CD4-positive, alpha-beta memory T cell (primary cell): ENCODE results near the gene UNC13C. TPM values are rescaled to one million over a fixed set of nuclear protein-coding genes. Genes with fewer than 3 reads are reported as not detected.

ENCODE experiments used
- CTCF ChIA-PET: fragments of 350-600 bp; sonication (Branson Sonifier 250); formaldehyde crosslinking; loops from one replicate; lab custom pipeline; 2021; ENCODE audit warnings: inconsistent platforms; ENCODE audit not compliant: partially characterized antibody; lab: Charles Lee
- POLR2A ChIA-PET: fragments of 350-600 bp; sonication (Branson Sonifier 250); formaldehyde crosslinking; loops from one replicate; lab custom pipeline; 2021; ENCODE audit not compliant: partially characterized antibody; lab: Charles Lee
- DNase-seq, 5 donors: peaks; one replicate each; pipeline versions ENCODE4 v3.0.0 to v3.0.0-alpha.2; 2020 to 2022; ENCODE audit warnings: mixed read lengths in 1 of 5
- H3K27ac ChIP-seq: one replicate; pipeline ENCODE4 v1.7.0; 2013; ENCODE audit warnings: low read depth, low read length
- H3K27me3 ChIP-seq: 2 replicates; pipeline ENCODE4 v1.7.0; 2013; ENCODE audit warnings: mild to moderate bottlenecking, low read length, moderate library complexity; ENCODE audit not compliant: insufficient read depth
- H3K36me3 ChIP-seq: 2 replicates; pipeline ENCODE4 v1.7.0; 2013; ENCODE audit warnings: mild to moderate bottlenecking, low read length, moderate library complexity; ENCODE audit not compliant: insufficient read depth
- H3K4me1 ChIP-seq: 2 replicates; pipeline ENCODE4 v1.7.0; 2013; ENCODE audit warnings: mild to moderate bottlenecking, low read length, moderate library complexity; ENCODE audit not compliant: insufficient read depth
- H3K4me3 ChIP-seq, 2 donors: one replicate each; pipeline ENCODE4 v1.7.0; 2013; ENCODE audit warnings: low read length in 2 of 2, mild to moderate bottlenecking in 1 of 2
- H3K9me3 ChIP-seq, 2 donors: one replicate each; pipeline ENCODE4 v1.7.0; 2013; ENCODE audit warnings: low read length in 2 of 2, control low read depth in 1 of 2; ENCODE audit not compliant: control insufficient read depth in 1 of 2
- H3K27ac Mint-ChIP-seq, 7 donors: one replicate each; pipeline ENCODE4 v1.8.0; 2020 to 2021; ENCODE audit warnings: mixed read lengths in 7 of 7, mild to moderate bottlenecking in 6 of 7, inconsistent platforms in 3 of 7, moderate library complexity in 3 of 7
- H3K27me3 Mint-ChIP-seq, 2 donors: one replicate each; pipeline ENCODE4 v1.8.0; 2020 to 2021; ENCODE audit warnings: mixed read lengths in 2 of 2
- H3K36me3 Mint-ChIP-seq, 2 donors: one replicate each; pipeline ENCODE4 v1.8.0; 2020 to 2021; ENCODE audit warnings: mixed read lengths in 2 of 2, inconsistent platforms in 1 of 2, mild to moderate bottlenecking in 1 of 2
- H3K4me1 Mint-ChIP-seq, 4 donors: one replicate each; pipeline ENCODE4 v1.8.0; 2020 to 2021; ENCODE audit warnings: mixed read lengths in 4 of 4, mild to moderate bottlenecking in 1 of 4
- H3K4me3 Mint-ChIP-seq, 8 donors: one replicate each; pipeline ENCODE4 v1.8.0; 2020 to 2021; ENCODE audit warnings: mixed read lengths in 8 of 8, mild to moderate bottlenecking in 7 of 8, moderate library complexity in 6 of 8, inconsistent platforms in 3 of 8
- H3K9me3 Mint-ChIP-seq, 8 donors: one replicate each; pipeline ENCODE4 v1.8.0; 2020 to 2021; ENCODE audit warnings: mixed read lengths in 8 of 8, mild to moderate bottlenecking in 5 of 8, inconsistent platforms in 3 of 8, moderate library complexity in 1 of 8
- intact Hi-C: fragments of 100-400 bp; cut with micrococcal nuclease; formaldehyde crosslinking; loops from one replicate; pipeline ENCODE4 v1.15.1; 2023
- polyA plus RNA-seq, 2 donors: library from polyadenylated mRNA; unstranded; fragments of 300-500 nt; fragmentation: Illumina TruSeq; gene quantifications; one replicate each; pipeline ENCODE4 v1.2.3, GENCODE V29; 2021
- total RNA-seq, 2 experiments: library from RNA; stranded (reverse); gene quantifications; one replicate each; pipeline ENCODE4 v1.2.3, GENCODE V29; 2021

The UNC13C gene
- total and polyA plus RNA-seq, 4 experiments from 2014 or later = not detected

DNA sequence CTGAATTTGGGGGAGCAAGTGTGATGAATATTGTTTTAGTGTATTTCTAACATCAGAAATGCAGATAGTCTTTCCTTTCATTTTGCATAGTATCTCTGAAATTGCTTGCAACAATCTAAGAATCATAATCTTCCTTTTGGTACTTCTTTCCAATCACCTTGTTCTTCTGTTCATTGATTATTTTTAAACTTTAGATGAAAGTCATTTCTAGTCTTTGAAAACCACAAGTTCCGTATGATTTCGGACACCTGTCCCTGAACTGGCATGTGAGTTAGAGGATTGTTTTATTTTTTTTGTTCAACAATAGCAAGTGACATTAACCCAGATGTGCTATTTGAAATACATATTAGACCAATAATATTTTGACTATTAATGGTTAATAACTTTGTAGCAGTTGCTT, 329.7 kb downstream of the UNC13C start:
- ChIA-PET POLR2A (no interaction called here), CTCF (no interaction called here)
- no peak overlapping the region for H3K4me3 ChIP-seq
- H3K36me3 Mint-ChIP-seq = no peaks in the 10 kb centered on the region
- H3K27ac ChIP-seq = no peak overlapping the region
- no peaks in the 10 kb centered on the region for H3K4me1 Mint-ChIP-seq
- no peak overlapping the region for H3K27ac Mint-ChIP-seq
- H3K36me3 ChIP-seq = no peaks in the 10 kb centered on the region
- no peaks in the 10 kb centered on the region for H3K27me3 Mint-ChIP-seq
- no peaks in the 10 kb centered on the region for H3K4me1 ChIP-seq
- intact Hi-C loops = no loop called here
- H3K9me3 ChIP-seq = no peaks in the 10 kb centered on the region
- peaks cover 0 to 5% (median under 1%) of the 10 kb centered on the region in 8 donors for H3K9me3 Mint-ChIP-seq
- DNase-seq = no peak
- no peak overlapping the region for H3K4me3 Mint-ChIP-seq
- H3K27me3 ChIP-seq = no peaks in the 10 kb centered on the region

DNA sequence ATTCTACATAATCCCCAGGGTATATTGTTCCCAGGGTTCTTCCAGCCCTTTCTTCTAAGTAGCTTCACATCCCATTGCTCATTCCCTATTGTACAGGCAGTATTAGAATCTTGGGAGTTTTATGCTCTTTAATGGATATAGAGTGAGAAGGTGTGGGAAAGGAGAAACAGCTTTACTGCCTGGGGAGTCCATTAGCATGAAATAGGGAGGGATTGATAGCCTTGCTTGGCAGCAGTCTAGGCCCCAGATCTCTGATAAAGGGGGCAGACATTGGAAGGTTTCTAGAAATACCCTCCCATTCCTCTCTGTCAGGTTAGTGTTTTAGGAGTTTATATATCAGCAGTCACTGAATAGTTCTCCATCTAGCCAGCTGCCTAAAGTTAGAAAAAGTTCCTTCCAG, 334.3 kb downstream of the UNC13C start:
- H3K27ac ChIP-seq = no peak overlapping the region
- H3K4me3 ChIP-seq = no peak overlapping the region
- CTCF ChIA-PET = no interaction called here
- no peak for DNase-seq
- H3K9me3 ChIP-seq = no peaks in the 10 kb centered on the region
- no peaks in the 10 kb centered on the region for H3K4me1 Mint-ChIP-seq
- H3K4me1 ChIP-seq = no peaks in the 10 kb centered on the region
- H3K36me3 Mint-ChIP-seq = no peaks in the 10 kb centered on the region
- H3K9me3 Mint-ChIP-seq = peaks cover 0 to 9% (median 2%) of the 10 kb centered on the region in 8 donors
- H3K27ac Mint-ChIP-seq = no peak overlapping the region
- H3K4me3 Mint-ChIP-seq = no peak overlapping the region
- intact Hi-C loops = no loop called here
- H3K36me3 ChIP-seq = no peaks in the 10 kb centered on the region
- H3K27me3 Mint-ChIP-seq = no peaks in the 10 kb centered on the region
- H3K27me3 ChIP-seq = no peaks in the 10 kb centered on the region
- POLR2A ChIA-PET = no interaction called here

DNA sequence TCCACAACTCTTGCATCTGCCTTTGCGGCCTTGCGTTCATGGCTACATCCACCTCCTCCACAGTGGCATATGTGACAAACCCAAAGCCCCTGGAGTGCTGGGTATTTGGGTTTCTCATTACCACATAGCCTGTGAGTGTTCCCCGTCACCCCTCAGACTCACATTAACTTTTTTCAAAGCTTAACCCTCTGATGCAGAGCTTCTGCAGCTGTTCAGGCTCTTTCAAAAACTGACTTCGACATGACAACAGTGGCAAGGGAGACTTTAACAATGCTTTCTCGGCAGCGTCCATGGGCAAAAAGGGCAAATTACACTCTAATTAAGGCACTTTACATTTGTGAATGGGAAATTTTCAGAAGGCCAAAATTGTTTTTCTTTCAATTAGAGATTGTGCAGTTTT, 343.2 kb downstream of the UNC13C start:
- no peaks in the 10 kb centered on the region for H3K4me1 ChIP-seq
- H3K4me3 ChIP-seq = no peak overlapping the region
- no peak for DNase-seq
- ChIA-PET CTCF (no interaction called here), POLR2A (no interaction called here)
- no peaks in the 10 kb centered on the region for H3K27me3 ChIP-seq
- H3K27ac Mint-ChIP-seq = no peak overlapping the region
- no peak overlapping the region for H3K4me3 Mint-ChIP-seq
- no peak overlapping the region for H3K27ac ChIP-seq
- intact Hi-C loops = no loop called here
- no peaks in the 10 kb centered on the region for H3K36me3 ChIP-seq
- peaks cover 0 to 2% of the 10 kb centered on the region in 2 donors for H3K27me3 Mint-ChIP-seq
- H3K9me3 ChIP-seq = no peaks in the 10 kb centered on the region
- no peaks in the 10 kb centered on the region for H3K4me1 Mint-ChIP-seq
- H3K36me3 Mint-ChIP-seq = no peaks in the 10 kb centered on the region
- H3K9me3 Mint-ChIP-seq = peaks cover 0 to 4% (median under 1%) of the 10 kb centered on the region in 8 donors

DNA sequence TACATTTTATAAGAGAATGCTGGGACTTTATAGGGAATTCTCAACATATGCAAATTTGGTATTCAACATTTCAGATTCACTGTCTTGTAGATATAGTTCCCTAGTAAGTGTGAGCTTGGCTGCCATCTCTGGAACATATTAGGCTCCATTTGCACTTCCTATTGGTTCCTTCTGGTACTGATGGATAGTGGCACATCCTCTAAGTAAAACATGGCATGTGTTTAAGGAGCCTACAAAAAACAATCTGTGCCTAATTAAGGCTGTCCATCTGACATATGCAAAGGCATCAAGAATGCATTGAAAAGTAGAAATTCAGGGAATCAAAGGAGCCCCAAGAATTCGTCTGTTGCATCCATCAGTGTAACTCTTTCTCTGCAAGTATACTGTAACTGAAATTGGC, 344.1 kb downstream of the UNC13C start:
- H3K9me3 Mint-ChIP-seq = peaks cover 0 to 4% (median under 1%) of the 10 kb centered on the region in 8 donors
- Histone ChIP-seq H3K4me3 (no peak overlapping the region), H3K36me3 (no peaks in the 10 kb centered on the region), H3K27me3 (no peaks in the 10 kb centered on the region), H3K27ac (no peak overlapping the region), H3K4me1 (no peaks in the 10 kb centered on the region), H3K9me3 (no peaks in the 10 kb centered on the region)
- no peaks in the 10 kb centered on the region for H3K4me1 Mint-ChIP-seq
- intact Hi-C loops = no loop called here
- ChIA-PET POLR2A (no interaction called here), CTCF (no interaction called here)
- no peaks in the 10 kb centered on the region for H3K36me3 Mint-ChIP-seq
- H3K27me3 Mint-ChIP-seq = peaks cover 0 to 2% of the 10 kb centered on the region in 2 donors
- no peak overlapping the region for H3K4me3 Mint-ChIP-seq
- no peak overlapping the region for H3K27ac Mint-ChIP-seq
- no peak for DNase-seq

DNA sequence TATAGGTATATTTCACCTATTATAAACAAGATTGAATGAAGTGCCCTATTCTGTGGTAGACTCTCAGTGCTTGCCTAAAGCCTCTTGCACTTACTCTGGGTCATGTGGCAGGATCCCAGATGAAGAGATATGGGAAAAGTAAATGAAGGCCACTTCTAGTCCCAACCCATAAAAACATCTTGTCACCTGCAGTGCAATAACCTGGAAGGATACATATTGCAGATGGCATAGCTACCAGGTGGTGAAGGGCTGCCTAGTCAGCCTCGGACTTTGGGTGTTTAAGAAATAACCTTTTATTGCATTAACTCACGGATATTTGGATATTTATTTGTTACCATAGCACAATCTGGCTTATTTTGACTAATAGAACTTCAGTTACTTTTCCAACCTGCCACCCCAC, 367.1 kb downstream of the UNC13C start:
- H3K4me1 ChIP-seq = no peaks in the 10 kb centered on the region
- H3K4me1 Mint-ChIP-seq = no peaks in the 10 kb centered on the region
- no peak overlapping the region for H3K4me3 ChIP-seq
- ChIA-PET CTCF (no interaction called here), POLR2A (no interaction called here)
- H3K27ac Mint-ChIP-seq = no peak overlapping the region
- no peaks in the 10 kb centered on the region for H3K36me3 Mint-ChIP-seq
- no peak overlapping the region for H3K4me3 Mint-ChIP-seq
- no peaks in the 10 kb centered on the region for H3K9me3 ChIP-seq
- H3K27me3 Mint-ChIP-seq = no peaks in the 10 kb centered on the region
- H3K27ac ChIP-seq = no peak overlapping the region
- peaks cover 0 to 8% (median 4%) of the 10 kb centered on the region in 8 donors for H3K9me3 Mint-ChIP-seq
- H3K27me3 ChIP-seq = no peaks in the 10 kb centered on the region
- no peak for DNase-seq
- no peaks in the 10 kb centered on the region for H3K36me3 ChIP-seq
- intact Hi-C loops = no loop called here

DNA sequence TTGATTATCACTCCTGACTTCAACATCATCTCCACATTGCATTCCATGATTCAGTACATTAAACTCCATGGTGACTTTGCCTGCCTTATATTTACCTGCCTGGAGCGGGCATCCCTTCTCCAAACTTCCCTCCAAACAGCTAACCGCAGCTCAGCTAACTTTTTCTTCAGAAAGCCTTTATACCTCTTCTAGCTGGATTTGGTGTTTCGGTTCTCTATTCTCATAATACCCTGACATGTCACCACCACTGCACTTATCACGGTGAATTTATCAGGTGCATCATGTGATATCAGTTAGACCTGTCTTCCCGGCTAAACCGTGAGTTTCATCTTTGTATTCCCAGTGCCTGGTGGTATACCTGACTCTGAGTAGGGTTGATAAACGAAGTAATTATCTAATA, 367.6 kb downstream of the UNC13C start:
- Mint-ChIP-seq H3K4me3 (no peak overlapping the region), H3K27ac (no peak overlapping the region), H3K36me3 (no peaks in the 10 kb centered on the region), H3K27me3 (no peaks in the 10 kb centered on the region), H3K9me3 (peaks cover 0 to 8% (median 4%) of the 10 kb centered on the region in 8 donors), H3K4me1 (no peaks in the 10 kb centered on the region)
- CTCF ChIA-PET = no interaction called here
- intact Hi-C loops = no loop called here
- no peaks in the 10 kb centered on the region for H3K9me3 ChIP-seq
- DNase-seq = no peak
- H3K27ac ChIP-seq = no peak overlapping the region
- no peaks in the 10 kb centered on the region for H3K36me3 ChIP-seq
- H3K4me1 ChIP-seq = no peaks in the 10 kb centered on the region
- H3K4me3 ChIP-seq = no peak overlapping the region
- POLR2A ChIA-PET = no interaction called here
- no peaks in the 10 kb centered on the region for H3K27me3 ChIP-seq

DNA sequence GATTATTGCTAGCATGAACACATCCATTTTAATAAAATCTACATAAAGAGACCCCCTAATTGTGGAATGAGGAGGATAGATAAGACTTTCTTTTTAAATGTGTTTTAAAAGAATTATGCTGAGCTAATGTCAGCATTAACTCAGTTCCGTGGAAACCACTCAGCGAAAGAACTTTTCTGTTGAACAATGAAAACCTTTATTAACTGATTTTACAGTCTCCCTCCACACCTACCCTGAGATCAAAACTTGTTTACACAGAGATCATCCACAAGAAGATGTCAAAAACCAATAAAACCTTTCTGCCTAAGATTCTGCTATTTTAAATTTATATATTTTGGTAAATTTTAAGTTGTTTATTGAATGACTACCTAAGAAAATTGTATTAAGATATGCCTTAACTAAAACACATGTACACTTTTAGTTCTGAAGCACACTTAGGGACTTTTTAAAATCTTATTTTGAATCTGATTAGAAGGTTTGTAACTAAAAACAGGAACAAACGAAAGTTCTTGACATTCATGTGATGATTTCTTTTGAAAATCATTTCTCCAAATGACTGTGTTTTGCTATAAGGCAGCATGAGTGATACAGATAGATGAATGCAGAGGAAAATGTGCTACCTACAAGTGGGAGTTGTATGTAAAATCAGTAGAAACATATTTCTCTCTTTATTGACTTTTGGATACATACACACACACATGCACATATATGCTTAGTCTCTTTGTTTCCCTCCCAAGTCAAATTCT, 369.0 kb downstream of the UNC13C start:
- Histone ChIP-seq H3K27me3 (no peaks in the 10 kb centered on the region), H3K4me1 (no peaks in the 10 kb centered on the region), H3K9me3 (no peaks in the 10 kb centered on the region), H3K4me3 (no peak overlapping the region), H3K27ac (no peak overlapping the region), H3K36me3 (no peaks in the 10 kb centered on the region)
- Mint-ChIP-seq H3K27me3 (no peaks in the 10 kb centered on the region), H3K27ac (no peak overlapping the region), H3K4me1 (no peaks in the 10 kb centered on the region), H3K9me3 (peaks cover 0 to 8% (median 4%) of the 10 kb centered on the region in 8 donors), H3K36me3 (no peaks in the 10 kb centered on the region), H3K4me3 (no peak overlapping the region)
- ChIA-PET CTCF (no interaction called here), POLR2A (no interaction called here)
- intact Hi-C loops = no loop called here
- DNase-seq = no peak
